Inflammatory macrophage treated with lipopolysaccharide for 1 hour (primary cell): Measurements from ENCODE around the gene BBOX1.
"Not testable (repeated sequence)": the region's sequence is repeated elsewhere in the genome, so short reads cannot be mapped to it uniquely, and the experiment has no call there.

Experiments
- DNase-seq, 2 donors: peaks; one replicate each; pipeline ENCODE4 v3.0.0-alpha.2; 2020 to 2022

The BBOX1 gene, protein sequence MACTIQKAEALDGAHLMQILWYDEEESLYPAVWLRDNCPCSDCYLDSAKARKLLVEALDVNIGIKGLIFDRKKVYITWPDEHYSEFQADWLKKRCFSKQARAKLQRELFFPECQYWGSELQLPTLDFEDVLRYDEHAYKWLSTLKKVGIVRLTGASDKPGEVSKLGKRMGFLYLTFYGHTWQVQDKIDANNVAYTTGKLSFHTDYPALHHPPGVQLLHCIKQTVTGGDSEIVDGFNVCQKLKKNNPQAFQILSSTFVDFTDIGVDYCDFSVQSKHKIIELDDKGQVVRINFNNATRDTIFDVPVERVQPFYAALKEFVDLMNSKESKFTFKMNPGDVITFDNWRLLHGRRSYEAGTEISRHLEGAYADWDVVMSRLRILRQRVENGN

DNA sequence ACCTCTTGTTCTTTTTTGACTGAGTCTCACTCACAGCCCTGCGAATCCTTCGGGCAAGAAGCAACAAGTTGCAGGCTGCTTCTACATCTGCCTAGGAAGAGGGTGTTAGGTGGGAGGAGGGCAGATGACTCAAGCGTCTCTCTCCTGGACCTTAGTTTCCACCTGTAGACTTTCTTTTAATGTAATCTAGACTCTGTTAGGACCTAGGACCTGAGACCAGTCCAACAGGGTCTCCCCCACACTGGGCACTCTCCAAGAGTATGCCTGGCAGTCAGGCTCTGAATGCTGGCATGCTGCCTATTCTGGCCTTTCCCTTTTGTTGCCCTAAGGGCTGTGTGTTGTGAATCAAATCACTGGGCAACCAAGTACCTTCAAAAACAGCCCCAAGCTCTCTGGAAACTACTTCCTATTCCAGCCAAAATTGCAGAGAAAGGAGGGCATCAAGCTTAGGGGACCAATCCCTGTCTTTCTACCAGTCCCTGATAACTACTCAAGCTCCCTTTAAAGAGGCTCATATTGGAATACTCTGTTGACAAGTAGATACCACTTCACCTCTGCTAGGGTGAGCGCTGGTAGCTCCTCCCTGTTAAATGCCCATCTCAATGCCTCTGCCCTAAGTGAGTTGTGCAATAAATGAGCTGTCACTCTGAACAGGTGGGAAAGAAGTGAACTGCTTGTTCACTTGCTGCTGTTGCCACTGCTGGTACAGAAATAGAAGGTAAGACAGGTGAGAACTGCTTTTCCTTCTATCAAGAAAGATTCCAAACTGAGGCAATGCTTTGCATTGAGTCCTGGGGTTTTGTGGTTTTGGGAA, at the start of gene BBOX1:
Gene BBOX1, plus strand, starts transcription at position 514 of the 814 bp plus-strand sequence. CDS start 14,616 bp downstream, outside the sequence.
- DNase-seq: no peak

DNA sequence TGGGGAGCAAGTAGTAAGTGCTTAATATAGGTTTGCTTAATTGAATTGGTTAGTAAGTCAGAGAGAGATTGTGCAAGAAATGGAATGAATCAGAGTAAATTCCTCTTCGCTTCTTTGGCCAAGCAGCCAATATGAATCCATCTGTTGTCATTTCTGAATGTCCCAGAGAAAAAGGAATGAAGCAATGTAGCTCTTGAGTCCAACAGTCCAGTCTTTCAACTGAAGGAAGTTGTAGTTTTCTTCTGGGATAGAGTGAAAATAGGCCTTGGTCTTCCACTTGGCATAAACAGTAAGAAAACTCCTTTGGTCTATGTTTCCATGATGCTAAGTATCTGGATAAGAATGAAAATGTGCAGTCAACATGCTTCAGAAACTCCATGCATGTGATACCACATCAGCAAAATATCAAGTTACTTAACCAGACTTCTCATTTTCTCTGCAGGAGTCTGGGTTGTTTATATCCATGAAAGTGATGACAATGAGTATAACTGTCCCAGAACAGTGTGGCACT, 48.5 kb upstream of the BBOX1 start:
- no peak for DNase-seq

GRCh38 chr11:26993965-26994457, 46.6 kb upstream of the BBOX1 start, which contains the start of gene FIBIN:
TSS of gene FIBIN (plus strand) at chr11:26994112. CDS start at chr11:26994527, 415 bp downstream.
- DNase-seq: no peak

- no peak for DNase-seq
Measured at GRCh38 chr11:26994631-26995095, 46.0 kb upstream of the BBOX1 start.

GRCh38 chr11:26995701-26996460, 44.7 kb upstream of the BBOX1 start:
- no peak for DNase-seq

GRCh38 chr11:26997378-26997777, 43.2 kb upstream of the BBOX1 start:
- no peak for DNase-seq

- DNase-seq: not testable (repeated sequence)
Measured at GRCh38 chr11:27001136-27001730, 39.4 kb upstream of the BBOX1 start.

DNA sequence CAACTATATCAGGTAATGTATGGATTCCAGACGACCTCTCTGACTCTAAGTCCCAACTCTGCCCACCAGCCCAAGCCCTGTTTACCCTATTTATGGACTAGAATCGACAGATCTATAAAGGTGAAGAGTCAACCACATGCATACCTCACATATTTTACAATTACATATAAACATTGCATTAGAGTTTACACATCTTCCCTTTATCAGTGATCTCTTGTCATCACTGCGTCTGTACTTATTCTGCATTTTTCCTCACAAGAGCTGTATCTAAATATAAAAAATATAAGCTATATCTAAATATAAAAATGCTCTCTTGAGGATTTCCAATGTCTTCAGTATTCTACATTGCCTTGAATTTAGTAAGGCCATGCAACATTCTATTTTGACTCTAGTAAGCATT, 38.2 kb upstream of the BBOX1 start:
- DNase-seq: no peak

DNA sequence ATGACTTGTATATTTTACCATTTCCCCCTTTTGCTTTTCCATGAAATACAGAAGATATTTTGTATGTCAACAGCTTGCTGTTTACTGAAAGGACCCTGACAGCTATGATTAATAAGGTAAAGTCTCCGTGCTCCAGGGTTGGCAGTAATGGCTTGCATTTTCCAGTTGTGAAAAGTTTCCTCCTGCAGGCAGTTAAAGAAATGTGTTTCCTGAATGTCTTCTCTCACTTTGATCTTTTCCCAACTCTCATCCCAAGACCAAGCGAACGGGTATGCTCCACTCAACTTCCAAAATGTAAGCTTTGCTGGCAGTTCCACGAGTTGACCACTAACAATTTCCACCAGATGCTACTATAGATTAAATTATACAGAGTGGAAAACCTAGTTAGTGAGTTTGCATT, 37.8 kb upstream of the BBOX1 start:
- DNase-seq: no peak

DNA sequence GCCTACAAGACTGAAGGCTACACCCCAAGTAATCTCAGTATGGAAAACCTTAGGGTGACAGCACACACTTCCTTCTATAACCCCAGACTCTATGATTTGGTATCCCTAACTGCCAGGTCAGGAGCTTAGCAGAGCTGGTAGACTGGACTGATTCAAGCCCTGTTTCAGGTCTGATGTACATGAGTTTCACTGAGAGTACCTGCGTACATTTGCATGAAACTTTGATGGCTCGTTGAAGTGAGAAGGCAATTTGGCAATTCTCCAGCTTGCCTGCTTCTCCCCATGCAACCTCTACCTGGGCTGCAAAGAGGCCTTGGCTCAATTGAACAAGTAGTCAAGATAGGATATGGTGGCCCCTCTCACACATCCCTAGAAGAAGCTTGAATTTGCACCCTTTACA, 36.5 kb upstream of the BBOX1 start:
- no peak for DNase-seq

GRCh38 chr11:27008811-27009535, 31.6 kb upstream of the BBOX1 start:
- DNase-seq: no peak

DNA sequence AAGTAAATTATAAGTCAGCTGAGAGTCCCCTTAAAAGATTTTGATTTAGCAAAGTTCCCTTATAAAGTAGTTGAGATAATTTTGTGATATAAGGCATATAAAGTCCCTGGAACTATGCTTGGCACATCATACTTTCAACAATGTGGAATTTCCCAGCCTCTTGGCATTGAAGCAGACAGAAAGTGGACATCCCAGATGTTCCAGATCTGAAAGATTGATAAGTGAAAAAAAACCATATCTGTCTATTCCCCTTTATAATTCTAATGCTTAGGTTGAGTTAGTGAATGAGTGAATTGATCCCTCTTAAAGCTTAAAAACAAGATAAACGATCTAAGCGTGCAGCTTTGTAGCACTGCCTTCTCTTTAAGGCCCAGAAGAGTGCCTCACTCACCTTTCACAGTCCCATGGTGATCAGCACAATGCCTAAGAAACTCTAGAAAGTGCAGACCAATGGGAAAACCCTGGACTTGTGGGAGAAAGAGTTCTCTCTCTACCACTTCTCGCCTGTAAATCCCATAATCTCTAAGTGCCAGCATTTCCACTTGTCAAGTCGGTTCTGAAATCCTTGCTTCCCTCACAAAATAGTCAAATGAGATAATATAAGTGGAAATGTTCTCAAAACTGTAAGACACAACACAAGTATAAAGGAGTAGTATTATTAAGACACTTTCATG, 28.9 kb upstream of the BBOX1 start:
- DNase-seq: no peak

DNA sequence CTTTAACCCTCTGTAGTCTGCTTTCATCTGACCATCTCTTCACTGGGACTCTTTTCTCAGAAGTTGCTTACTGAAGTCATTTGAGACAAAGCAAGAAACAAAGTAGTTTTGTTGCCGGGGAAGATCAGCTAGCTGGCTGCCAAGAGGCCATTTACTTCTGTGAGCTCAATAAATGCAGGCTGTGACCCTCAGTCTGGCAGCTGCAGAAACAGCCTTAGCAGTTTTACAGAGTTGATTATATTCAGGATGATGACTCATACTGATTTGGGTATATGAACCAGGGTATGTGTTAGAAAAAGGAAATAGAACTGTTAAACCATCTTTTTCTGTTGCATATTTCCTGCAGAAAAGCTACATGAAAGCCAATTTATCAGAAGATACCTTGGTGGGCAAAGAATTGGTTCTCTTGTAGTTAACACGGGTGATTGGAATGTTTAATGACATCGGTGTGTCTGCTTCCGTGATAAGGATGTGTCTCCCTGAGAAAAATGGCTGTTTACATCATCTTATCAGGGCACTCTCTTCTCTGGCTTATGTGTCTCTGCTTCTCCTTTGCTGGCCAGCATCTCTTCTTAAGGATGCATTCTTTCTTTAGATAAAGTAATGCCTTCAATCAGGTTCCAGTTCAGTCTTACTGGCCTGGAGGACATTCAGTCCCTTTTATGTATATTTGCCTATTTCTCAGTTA, 28.2 kb upstream of the BBOX1 start:
- no peak for DNase-seq

- DNase-seq: no peak
Measured at GRCh38 chr11:27013781-27014361, 26.7 kb upstream of the BBOX1 start.

- no peak for DNase-seq
Measured at GRCh38 chr11:27018902-27019529, 21.6 kb upstream of the BBOX1 start.

GRCh38 chr11:27020751-27021150, 19.9 kb upstream of the BBOX1 start:
- DNase-seq: no peak

DNA sequence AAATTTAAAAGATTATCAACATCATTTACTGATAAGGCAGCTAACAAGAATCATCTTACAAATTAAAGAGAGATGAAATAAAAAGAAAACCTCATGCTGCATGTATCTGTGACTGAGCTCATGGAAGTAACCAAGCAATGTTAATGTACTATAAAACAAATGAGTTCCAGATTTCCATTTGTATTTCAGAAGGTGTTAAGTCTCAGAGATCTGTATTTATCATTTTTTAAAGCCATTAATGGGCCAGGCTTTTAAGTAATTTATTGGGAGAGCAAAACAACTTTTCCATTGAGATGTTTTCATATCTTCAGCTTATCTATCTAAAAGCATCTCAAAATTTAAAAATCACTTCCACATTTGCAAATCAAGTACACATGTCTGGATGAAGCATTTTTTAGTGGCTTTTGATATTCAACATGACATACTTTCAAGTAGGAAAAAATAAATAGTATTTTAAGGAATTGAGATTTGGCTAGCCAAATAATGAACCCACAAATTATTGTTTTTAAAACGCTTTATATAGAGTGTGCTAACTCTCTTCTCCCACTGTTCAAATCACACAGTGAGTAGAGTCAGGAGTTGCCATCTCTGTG, 17.9 kb upstream of the BBOX1 start:
- no peak for DNase-seq

DNA sequence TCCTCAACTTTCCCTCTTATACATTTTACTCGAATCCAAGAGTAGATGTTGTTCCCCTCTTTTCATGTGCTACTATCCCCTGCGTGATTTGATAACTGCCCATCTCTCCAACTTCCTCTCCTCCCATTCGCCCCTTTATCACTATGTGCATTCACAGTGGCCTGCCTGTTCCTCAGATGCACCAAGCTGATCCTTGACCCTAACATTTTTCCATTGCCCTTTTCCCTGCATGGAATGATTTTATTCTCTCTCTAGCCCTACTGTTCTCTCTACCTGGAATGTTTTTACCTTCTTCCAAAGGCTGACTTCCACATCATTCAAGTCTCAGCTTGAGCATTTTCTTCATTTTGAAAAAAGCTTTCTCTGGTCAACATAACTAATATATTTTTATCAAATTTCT, 15.8 kb upstream of the BBOX1 start:
- DNase-seq: no peak
